ENCODE results near the gene PLD4. TPM values are rescaled to one million over a fixed set of nuclear protein-coding genes. Genes with fewer than 3 reads are reported as not detected.

The PLD4 gene
- total RNA-seq, 1 experiment from 2014 or later, result not detected

DNA sequence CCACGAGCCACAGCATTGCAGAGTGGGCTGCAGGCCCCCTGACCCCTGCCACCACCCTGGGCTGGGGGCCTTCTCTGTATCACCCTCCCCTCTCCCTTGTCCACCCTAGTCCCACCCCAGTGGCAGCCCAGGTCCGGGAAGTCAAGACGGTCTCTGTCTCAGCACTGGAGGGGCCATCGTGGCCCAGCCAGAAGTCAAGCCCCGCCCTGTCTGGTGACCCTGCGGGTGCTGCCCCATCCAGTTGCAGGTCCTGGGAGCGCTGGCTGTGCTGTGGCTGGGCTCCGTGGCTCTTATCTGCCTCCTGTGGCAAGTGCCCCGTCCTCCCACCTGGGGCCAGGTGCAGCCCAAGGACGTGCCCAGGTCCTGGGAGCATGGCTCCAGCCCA is 2.7 kb downstream of the PLD4 start:
- DNase-seq (ENCODE audit: extremely low read depth, low read depth), result no peak

DNA sequence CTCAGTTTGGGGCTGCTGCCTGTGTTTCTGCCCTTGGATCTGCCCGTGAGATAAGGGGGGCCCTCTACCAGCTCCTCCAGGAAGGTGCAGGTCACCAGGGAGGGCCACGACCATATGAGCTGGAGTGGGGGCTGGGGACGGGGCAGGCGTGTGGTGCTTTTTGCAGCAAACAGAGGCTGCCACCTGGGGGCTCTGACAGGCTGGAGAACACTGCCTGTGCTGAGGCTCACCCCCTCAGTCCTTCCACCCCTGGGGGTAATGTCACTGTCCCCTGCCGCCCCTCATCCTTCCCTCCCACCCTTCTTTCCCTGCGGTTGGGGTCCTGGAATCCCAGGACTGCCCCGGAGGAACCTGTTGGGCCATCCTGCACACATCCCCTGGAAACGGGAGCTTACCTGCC is 3.2 kb downstream of the PLD4 start:
- no peak for DNase-seq (ENCODE audit: extremely low read depth, low read depth)

DNA sequence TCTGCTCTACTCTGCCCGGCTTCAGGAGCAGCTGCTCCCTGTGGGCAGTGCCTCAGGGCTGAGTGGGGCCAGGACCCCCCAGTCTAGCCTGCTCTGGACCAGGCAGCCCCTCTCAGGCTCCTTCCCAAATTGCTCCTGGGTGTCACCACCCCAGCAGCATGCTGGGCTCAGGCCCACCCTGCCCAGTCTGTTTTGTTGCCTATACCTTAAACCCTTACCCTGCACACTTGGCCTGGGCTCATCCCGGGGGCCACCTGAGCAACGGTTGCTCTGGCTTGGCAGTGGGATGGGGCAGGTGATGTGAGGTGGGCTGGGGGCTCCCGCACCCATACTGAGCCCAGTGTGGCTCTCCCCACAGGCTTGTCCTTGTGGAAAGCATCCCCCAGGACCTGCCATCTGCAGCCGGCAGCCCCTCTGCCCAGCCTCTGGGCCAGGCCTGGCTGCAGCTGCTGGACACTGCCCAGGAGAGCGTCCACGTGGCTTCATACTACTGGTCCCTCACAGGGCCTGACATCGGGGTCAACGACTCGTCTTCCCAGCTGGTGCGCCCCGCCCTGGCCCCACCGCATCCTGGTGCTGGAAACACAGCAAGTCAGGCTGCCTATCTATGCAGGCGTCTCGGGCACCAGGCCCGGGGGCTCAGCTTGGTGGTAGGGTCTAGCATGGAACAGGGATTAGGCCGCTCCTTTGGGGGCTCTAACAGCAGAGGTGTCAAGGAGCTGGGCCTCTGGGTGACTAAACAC is 3.9 kb downstream of the PLD4 start:
- DNase-seq (ENCODE audit: extremely low read depth, low read depth), result no peak

DNA sequence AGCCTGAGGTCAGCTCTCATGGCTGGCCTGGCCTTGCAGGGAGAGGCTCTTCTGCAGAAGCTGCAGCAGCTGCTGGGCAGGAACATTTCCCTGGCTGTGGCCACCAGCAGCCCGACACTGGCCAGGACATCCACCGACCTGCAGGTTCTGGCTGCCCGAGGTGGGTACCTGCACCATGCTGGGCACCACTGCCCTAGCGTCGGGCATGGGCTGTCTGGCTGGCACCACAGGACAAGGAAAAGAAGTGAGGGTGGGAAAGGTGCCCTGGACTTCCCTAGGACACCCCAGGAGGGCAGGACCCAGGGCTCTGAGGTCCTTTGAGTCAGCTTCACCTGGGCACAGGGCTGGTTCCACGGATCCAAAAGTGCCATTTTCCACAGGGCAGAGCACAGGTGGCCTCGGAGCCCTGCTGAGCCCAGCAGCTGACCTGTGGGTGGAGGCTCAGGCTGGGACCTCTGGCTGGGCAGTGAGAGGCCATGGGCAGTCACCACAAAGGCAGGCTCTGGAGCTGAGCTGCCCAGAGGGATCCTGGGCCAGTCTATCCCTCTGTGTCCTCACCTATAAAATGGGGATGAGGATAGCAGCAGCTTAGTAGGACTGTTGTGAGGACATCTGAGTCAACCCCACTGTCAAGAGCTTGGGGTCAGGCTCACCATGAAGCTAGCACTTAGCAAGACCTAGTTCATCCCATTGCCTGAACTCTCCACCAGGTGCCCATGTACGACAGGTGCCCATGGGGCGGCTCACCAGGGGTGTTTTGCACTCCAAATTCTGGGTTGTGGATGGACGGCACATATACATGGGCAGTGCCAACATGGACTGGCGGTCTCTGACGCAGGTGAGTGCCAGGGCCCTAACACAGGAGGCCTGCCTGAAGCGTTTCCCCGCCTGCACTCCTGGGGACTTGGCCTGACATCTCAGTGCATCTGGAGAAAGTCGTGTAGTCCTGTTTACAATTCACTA is 4.9 kb downstream of the PLD4 start:
- DNase-seq (ENCODE audit: extremely low read depth, low read depth), result no peak

DNA sequence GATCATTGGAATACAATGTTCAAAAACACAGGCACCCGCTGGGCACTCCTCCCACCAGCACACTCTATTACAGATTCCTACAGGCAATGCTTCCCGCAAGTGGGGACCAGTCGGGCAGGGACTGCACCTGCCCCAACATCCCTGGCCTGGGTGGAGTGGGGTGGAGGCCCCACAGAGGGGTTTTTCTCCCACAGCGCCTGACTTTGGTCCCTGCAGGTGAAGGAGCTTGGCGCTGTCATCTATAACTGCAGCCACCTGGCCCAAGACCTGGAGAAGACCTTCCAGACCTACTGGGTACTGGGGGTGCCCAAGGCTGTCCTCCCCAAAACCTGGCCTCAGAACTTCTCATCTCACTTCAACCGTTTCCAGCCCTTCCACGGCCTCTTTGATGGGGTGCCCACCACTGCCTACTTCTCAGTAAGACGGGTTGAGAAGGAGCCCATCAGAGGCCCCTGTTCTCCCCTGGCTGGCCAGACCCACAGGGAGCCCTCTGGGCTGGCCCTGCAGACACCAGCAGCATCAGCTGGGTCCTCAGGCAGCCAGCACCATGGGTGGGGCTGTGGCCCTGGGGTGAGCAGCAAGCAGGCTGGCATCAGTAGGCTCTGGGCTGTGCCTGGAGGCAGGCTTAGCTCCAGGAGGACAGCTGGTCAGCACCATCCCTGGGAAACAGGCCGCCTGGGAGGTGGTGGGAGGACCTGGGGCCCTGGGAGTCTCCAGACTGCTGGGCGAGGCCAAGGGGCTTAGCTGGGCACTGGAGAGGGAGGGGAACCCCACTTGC is 6.0 kb downstream of the PLD4 start:
- no peak for DNase-seq (ENCODE audit: extremely low read depth, low read depth)

DNA sequence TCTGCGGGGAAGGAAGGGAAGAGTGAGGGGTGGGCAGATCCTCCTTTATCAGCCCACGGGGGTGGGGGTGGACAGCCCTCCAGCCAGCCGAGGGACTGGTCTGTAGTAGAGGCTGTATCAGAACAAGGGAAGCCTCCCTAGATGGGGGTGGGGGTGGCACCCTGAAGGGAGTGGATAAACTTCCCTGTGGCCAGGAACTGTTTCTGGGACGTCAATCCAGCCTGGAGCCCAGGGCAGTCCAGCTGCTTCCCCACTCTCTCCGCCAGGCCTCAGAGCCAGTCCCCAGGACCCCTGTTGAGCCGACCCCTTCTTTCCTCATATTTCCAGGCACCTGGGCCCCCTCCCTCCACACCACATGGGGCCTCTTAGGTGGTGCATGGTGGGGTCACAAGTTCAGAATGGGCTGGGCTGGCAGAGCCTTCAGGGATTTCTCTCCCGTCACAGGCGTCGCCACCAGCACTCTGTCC is 6.7 kb downstream of the PLD4 start:
- no peak for DNase-seq (ENCODE audit: extremely low read depth, low read depth)

DNA sequence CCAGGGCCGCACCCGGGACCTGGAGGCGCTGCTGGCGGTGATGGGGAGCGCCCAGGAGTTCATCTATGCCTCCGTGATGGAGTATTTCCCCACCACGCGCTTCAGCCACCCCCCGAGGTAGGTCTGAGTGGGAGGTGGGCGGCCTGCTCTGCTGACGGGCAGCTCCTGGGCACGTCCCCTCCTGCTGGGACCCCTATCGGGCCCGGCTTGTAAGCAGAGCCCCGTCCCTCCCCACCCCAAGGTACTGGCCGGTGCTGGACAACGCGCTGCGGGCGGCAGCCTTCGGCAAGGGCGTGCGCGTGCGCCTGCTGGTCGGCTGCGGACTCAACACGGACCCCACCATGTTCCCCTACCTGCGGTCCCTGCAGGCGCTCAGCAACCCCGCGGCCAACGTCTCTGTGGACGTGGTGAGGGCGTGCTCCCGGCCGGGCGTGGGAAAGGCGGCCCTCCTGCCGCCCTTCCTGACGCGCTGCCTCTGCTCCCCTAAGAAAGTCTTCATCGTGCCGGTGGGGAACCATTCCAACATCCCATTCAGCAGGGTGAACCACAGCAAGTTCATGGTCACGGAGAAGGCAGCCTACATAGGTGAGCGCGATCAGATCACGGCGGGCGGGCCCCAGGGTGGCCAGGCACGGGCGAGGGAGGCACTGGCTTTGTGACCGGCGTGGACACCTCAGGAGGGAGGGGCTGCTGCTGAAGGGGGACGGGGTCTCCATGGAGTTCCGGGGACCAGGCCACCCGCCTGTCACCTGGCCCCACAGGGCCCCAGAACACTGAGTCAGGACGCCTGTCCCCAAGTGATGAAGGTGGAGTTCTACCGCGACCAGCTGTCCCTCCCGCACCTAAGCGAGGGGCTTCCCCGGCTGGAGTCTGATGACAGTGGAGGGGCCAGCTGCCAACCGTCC is 7.3 kb downstream of the PLD4 start:
- DNase-seq (ENCODE audit: extremely low read depth, low read depth), result no peak

DNA sequence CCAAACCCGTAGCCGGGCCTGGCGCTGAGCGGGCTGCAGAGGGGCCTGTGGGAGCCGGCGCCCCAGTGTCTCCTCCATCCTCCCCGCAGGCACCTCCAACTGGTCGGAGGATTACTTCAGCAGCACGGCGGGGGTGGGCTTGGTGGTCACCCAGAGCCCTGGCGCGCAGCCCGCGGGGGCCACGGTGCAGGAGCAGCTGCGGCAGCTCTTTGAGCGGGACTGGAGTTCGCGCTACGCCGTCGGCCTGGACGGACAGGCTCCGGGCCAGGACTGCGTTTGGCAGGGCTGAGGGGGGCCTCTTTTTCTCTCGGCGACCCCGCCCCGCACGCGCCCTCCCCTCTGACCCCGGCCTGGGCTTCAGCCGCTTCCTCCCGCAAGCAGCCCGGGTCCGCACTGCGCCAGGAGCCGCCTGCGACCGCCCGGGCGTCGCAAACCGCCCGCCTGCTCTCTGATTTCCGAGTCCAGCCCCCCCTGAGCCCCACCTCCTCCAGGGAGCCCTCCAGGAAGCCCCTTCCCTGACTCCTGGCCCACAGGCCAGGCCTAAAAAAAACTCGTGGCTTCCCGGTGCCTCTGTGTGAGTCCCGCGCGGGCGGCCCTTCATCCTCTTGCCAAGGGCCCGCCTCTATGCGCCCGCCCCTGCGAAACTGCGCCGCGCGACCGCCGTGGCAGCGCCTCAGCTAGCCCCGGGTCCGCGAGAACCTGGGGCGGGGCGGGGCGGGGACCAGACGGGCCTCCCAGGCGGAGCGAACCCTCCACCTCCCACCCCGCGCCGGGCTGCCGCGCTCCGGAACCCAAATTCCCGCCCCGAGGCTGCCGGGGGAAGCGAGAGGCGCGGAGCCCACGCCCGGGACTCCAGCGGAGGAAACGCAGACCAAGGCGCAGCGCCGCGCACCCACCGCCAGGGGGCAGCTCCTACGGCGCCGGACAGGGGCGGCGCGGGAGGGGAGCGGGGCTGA is 8.3 kb downstream of the PLD4 start:
- peak; percentile 71 for DNase-seq (ENCODE audit: extremely low read depth, low read depth)

DNA sequence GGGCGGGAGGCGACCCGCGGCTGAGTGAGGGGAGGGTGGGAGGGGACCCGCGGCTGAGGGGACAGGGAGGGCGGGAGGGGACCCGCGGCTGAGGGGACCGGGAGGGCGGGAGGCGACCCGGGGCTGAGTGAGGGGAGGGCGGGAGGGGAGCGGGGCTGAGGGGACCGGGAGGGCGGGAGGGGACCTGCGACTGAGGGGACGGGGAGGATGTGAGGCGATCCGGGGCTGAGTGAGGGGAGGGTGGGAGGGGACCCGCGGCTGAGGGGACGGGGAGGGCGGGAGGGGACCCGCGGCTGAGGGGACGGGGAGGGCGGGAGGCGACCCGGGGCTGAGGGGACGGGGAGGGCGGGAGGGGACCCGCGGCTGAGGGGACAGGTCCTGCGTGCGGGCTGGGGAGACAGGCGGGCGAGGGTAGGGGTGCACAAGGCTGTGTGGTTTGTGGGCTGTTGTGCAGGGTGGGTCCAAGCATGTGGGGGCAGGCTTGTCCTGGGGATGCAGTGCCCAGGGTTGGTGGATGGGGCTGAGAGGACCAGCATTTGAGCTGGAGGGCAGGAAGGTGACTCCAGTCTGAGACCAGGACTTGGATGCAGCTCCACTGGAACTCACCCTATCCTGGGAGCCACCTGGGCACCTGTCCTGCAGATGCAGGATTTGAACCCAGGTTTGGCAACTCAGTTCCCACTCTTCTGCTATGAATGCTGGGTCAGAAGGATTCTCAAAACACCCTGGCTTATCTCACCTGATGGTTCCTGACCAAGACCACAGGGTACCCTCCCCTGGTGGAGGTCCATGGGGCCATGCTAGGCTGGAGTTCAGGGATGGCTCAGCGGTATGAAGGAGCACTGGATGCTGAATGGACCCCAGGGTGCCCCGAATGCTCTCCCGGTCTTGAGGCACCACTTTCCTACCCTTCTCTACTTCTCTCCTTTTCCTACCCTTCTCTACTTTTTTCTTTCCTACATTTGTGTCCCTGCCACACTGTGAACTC is 9.4 kb downstream of the PLD4 start:
- no peak for DNase-seq (ENCODE audit: extremely low read depth, low read depth)

DNA sequence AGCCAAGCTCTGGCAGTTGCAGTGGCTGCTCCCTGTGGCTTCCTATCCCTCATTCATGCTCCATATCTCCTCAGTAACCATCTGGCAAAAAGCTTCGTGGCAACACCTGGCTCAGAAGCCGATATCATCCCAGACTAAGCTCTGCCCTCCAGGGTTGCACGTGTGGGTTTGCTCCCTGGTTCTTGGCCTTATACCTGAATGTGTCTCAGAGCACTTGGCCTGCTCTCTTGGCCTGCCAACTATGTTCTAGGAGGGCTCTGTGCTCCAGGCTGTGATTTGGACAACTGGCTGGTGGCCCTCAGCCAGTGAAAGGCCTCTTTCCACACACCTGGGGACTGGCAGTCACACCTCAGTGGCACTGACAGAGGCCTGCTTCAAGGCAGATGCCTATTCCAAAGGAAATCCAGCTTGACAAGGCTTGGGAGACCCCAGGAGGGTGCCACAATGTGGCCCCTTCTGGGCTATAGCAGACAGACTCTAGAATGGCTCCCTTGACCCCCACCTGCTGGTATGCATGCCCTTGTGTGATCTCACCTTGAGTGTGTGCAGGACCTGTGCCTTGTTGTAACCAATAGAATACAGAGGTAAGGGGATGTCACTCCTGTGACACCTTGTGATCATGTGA is 10.5 kb downstream of the PLD4 start:
- no peak for DNase-seq (ENCODE audit: extremely low read depth, low read depth)

DNA sequence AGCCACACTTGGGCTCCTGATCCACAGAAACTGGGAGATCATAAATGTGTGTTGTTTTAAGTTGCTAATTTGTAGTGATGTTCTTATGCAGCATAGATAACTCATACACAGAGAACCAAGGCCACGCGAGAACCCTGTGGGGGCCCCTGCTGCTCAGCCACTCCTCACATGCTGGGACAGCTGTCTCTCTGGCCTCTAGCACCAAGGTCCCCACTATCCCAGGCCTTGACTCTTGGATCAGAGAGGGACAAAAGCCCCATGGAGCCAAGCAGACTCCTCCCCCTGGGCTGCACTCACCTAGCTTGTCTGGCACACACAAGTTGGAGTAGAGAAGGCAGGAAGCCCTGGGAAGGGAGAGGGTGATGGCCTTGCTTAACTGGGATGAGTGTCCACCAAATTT is 11.3 kb downstream of the PLD4 start:
- DNase-seq (ENCODE audit: extremely low read depth, low read depth), result no peak

DNA sequence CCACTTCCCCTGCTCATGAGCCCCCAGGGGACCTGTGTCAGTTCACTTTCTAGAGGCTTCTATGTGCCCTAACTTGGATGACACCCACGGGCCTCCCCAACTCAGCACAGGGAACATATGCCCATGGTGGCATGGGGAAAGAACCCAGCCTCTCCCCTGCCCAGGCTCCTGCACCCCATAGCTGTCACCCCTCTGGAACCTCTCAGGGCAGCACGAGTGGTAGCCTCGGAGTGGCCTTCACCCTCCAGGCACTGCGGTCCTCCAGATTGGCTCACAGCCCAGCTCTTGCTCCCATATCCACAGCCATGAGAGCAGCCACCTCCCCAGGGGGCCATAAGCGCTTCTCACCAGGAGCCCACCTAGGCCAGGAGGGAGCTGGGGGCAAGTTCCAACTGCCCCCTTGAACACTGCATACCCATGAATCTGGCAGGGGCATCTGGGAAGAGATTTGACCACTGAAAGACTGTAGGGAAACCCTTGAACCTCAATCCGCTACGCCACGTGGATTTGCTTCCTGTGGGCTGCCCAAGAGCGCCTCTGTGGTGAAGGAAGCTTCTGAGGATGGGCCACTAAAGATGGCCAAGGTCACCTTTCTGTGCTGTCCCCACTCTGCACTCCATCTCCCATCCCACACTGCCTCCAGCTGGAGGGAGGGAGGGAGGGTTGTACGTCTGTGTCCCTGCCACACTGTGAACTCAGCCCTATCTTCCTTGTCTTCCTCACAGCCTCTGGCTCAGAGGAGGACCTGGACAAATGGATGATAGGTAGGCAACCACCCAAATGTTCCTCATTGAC is 11.9 kb downstream of the PLD4 start:
- no peak for DNase-seq (ENCODE audit: extremely low read depth, low read depth)

DNA sequence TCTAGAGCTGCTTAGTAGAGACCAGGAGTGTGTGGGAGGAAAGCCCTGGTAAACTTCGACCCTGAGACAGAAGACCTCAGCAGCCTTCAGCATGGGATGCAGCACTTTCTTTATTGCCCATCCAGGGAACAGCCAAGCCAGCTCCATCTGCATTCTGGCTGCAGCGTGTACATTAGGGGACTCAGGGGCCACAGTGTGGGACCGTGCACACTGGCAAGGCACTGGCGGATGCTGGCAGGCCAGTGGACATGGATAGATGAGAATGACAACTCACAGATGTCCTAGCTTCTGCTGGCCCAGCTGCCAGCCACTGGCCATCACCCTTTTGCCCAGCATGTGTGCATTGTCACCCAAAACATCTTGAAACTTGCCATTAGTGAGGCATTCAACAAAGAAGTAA is 12.5 kb downstream of the PLD4 start:
- DNase-seq (ENCODE audit: extremely low read depth, low read depth), result no peak

DNA sequence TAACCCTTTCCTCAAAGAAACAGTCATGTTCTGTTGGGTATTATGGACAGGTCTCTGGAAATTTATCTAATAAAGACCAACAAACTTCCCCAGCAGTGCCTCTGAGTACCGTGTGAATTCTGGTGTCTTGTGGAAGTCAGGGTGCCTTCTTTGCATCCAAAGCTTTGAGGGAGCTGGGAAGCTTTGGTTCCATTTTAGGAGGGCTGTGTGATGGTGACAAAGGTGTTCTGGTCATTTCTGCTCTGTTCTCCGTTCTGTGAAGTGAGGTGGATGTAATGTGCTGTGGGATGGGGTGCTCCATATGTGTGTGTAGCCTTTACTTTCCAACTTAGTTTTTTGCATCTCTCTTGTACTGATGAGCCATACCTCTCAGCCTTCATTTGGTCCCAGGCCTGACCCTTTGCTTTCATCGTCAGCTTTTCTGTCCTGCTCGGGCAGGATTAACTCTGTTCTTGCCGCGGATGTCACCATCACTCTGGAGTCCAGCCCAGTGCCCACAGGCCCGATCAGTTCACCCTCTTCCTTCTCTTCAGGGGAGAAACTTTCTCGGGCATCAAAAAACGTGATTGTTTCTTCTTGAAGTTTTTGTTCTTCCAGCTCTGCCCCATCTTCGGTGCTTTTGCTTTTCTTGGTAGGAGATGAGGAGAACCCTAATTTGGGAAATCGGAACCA is 13.2 kb downstream of the PLD4 start:
- DNase-seq (ENCODE audit: extremely low read depth, low read depth), result no peak

DNA sequence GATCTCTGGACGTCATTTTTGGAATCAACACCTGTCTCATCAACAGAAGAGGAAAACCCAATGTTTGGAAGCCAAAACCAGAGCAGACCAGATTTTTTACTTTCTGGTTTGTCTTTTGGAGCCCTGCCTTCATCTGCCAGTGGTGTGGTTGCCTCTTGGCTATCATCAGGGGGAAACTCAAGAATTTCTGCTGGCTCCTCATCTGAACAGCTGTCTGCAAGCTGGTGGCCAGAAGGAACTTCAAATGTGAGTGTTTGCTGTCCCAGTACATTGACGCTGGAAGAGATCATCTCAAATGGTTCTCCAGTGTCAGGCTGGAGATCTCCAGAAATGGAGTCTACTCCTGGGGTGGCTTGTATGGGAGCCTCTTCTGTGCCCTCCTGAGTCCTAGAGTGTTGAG is 13.8 kb downstream of the PLD4 start:
- DNase-seq (ENCODE audit: extremely low read depth, low read depth), result no peak

DNA sequence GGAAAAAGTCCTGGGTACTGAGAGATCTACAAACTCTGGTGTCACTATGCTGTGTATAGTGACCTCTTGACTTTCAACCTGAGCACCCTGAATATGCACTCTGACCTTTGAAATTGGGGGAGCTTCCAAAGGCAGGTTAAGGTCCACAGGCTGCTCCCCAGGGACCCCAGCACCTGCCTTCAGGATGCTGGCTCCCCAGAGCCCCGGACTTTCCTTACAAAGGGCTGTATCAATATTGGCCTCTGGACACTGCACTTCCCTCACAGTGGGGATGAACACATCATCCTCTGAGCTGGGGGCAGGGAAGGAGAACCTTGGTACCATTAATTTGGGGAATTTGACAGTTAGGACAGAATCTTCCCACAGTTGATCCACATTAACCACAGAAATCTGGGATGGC is 14.3 kb downstream of the PLD4 start:
- no peak for DNase-seq (ENCODE audit: extremely low read depth, low read depth)
